Smooth muscle cell (in vitro differentiated cells): ENCODE results near the gene USP47. TPM values are rescaled to one million over a fixed set of nuclear protein-coding genes. Genes with fewer than 3 reads are reported as not detected.

Experiments
- DNase-seq: peaks from one replicate; lab custom pipeline; 2025; ENCODE audit not compliant: unreplicated experiment; lab: John Stamatoyannopoulos, UW
- H2AFZ ChIP-seq: fragments of 200-600 bp; sonication (generic); 2 replicates; pipeline ENCODE4 v1.6.0; 2016; ENCODE audit warnings: antibody characterized with exemption, low read depth, mild to moderate bottlenecking
- H3F3A ChIP-seq: fragments of 200-600 bp; sonication (generic); 2 replicates; pipeline ENCODE4 v1.6.0; 2017; ENCODE audit warnings: antibody characterized with exemption, low read depth
- H3K27ac ChIP-seq: fragments of 200-600 bp; sonication (generic); 2 replicates; pipeline ENCODE4 v1.5.1; 2016; ENCODE audit warnings: low read depth, mild to moderate bottlenecking
- H3K27me3 ChIP-seq: fragments of 200-600 bp; sonication (generic); 2 replicates; pipeline ENCODE4 v1.6.1; 2016; ENCODE audit warnings: low read depth, mild to moderate bottlenecking
- H3K36me3 ChIP-seq: fragments of 200-600 bp; sonication (generic); 2 replicates; pipeline ENCODE4 v1.5.1; 2016; ENCODE audit warnings: low read depth
- H3K4me1 ChIP-seq: fragments of 200-600 bp; sonication (generic); 2 replicates; pipeline ENCODE4 v1.5.1; 2016; ENCODE audit warnings: low read depth
- H3K4me2 ChIP-seq: fragments of 200-600 bp; sonication (generic); 2 replicates; pipeline ENCODE4 v1.6.0; 2016; ENCODE audit warnings: mild to moderate bottlenecking
- H3K4me3 ChIP-seq: fragments of 200-600 bp; sonication (generic); 2 replicates; pipeline ENCODE4 v1.5.1; 2016; ENCODE audit warnings: mild to moderate bottlenecking
- H3K79me2 ChIP-seq: fragments of 200-600 bp; sonication (generic); 2 replicates; pipeline ENCODE4 v1.6.0; 2016; ENCODE audit warnings: low read depth, mild to moderate bottlenecking
- H3K9ac ChIP-seq: fragments of 200-600 bp; sonication (generic); 2 replicates; pipeline ENCODE4 v1.6.0; 2016; ENCODE audit warnings: low read depth
- H3K9me3 ChIP-seq: fragments of 200-600 bp; sonication (generic); replicated peaks from 2 replicates; pipeline ENCODE4 v1.5.1; 2016; ENCODE audit warnings: low read depth
- H4K20me1 ChIP-seq: fragments of 200-600 bp; sonication (generic); 2 replicates; pipeline ENCODE4 v1.6.0; 2016; ENCODE audit warnings: low read depth
- WGBS: methylation state at CpG from one replicate; pipeline ENCODE4 v1.1.7; 2016; ENCODE audit warnings: low lambda C conversion rate; 5-methylcytosine and 5-hydroxymethylcytosine counted together
- polyA plus RNA-seq: library from polyadenylated mRNA; unstranded; fragments of >200 nt; fragmentation: Nextera tagmentation; extraction: Ambion mirVana; gene quantifications from 2 replicates; pipeline ENCODE4 v1.2.1, GENCODE V29; 2016
- total RNA-seq: library from RNA; depleted of rRNA; stranded (reverse); fragments of >200 nt; gene quantifications from 2 replicates; pipeline ENCODE4 v1.2.3, GENCODE V29; 2014
- TF ChIP-seq, protein P1 (sequence below): fragments of 200-600 bp; sonication (generic); IDR thresholded peaks from 2 replicates; pipeline ENCODE4 v1.5.1; 2017; ENCODE audit warnings: borderline replicate concordance, mild to moderate bottlenecking, antibody characterized with exemption; ENCODE audit not compliant: insufficient read depth, poor library complexity, severe bottlenecking

USP47 gene
- total and polyA plus RNA-seq, 2 experiments from 2014 or later, result 38.0 to 75.3 TPM

DNA sequence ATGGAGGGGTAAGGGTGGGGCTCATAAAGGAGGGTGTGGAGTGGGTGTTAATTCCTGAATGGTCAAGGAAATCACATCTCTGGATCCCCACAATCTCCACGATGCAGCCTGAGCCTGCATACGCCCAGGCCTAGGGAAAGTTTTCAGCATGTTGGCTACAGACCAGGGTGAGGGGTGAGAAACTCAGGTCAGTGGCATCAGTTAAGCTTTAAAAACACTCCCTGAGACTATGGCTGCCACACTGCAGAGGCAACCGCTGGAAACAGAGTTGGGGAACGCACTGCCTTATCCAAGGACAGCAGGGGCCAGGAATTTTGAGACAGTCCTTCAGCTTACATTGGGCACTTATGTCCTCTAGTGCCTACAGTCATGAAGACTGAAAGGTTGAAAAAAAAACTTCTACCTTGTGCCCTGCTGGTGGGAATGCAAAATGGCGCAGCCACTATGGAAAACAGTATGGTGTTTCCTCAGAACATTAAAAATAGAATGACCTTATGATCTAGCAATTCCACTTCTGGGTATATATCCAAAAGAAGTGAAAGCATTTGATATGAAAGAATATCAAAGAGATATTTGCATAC is 147.0 kb downstream of the USP47 start:
- no peaks in the 10 kb centered on the region for H4K20me1 ChIP-seq
- TF ChIP-seq, protein P1, sequence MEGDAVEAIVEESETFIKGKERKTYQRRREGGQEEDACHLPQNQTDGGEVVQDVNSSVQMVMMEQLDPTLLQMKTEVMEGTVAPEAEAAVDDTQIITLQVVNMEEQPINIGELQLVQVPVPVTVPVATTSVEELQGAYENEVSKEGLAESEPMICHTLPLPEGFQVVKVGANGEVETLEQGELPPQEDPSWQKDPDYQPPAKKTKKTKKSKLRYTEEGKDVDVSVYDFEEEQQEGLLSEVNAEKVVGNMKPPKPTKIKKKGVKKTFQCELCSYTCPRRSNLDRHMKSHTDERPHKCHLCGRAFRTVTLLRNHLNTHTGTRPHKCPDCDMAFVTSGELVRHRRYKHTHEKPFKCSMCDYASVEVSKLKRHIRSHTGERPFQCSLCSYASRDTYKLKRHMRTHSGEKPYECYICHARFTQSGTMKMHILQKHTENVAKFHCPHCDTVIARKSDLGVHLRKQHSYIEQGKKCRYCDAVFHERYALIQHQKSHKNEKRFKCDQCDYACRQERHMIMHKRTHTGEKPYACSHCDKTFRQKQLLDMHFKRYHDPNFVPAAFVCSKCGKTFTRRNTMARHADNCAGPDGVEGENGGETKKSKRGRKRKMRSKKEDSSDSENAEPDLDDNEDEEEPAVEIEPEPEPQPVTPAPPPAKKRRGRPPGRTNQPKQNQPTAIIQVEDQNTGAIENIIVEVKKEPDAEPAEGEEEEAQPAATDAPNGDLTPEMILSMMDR, result peak; percentile 39
- peaks cover 9% of the 10 kb centered on the region for H3K4me1 ChIP-seq
- H3F3A ChIP-seq, result peaks cover 44% of the 10 kb centered on the region
- no peaks in the 10 kb centered on the region for H3K36me3 ChIP-seq
- WGBS, result 79% methylated on average over 5 of the region's 5 CpGs
- no peaks in the 10 kb centered on the region for H3K79me2 ChIP-seq
- H3K9ac ChIP-seq, result peak overlapping the region; percentile 53
- H3K4me3 ChIP-seq, result no peak overlapping the region
- DNase-seq, result no peak
- H3K27ac ChIP-seq, result peak overlapping the region; percentile 93
- H3K4me2 ChIP-seq, result peak overlapping the region; percentile 51
- H3K27me3 ChIP-seq, result no peaks in the 10 kb centered on the region
- H3K9me3 ChIP-seq, result no peaks in the 10 kb centered on the region
- no peak overlapping the region for H2AFZ ChIP-seq

DNA sequence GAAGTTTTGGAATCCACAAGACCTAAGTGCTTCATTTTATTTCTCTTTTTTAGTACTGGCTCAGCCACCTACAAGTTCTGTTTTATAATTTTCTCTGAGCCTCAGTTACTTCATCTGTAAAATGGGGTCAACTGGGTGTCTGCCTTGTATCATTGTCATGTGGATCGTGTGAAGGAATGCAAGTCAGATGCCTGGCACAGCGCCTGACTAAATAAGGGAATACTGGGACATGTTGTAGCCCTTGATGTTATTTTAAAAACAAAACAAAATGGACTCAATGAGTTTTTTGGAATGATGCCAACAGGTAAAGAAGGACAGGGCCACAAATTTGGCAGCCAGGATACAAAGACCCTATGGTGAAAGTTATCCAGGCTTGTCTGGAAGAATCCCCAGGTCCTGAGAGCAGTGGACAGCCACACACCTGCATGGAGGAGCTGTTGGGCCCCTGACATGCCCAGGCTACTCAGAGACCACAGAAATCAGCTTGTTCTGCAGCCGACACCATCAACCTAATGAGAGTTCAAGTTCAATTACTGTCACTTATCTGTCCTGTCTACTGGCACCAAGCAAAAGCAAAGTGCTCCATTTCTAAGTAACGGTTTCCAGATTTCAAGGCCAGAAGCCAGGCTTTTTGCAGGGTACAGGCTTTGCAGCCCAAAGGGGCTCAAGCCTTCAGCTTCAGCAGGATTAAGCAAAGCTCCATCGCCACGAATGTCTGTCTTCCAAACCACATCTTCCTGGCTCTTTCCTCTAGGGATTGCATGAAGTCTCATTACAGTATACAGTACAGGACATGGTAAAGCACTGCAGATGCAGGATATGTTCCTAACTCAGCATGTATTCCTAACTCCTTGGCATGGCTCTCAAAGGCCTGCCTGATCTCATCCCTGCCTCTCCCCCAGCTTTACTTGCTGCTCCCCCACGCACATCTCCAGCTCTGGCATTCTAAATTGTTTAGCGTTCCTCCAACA is 148.3 kb downstream of the USP47 start:
- no peaks in the 10 kb centered on the region for H3K9me3 ChIP-seq
- no peak for DNase-seq
- WGBS, result 47% methylated on average over 8 of the region's 8 CpGs
- H3F3A ChIP-seq, result peaks cover 44% of the 10 kb centered on the region
- peak overlapping the region; percentile 7 for H3K4me2 ChIP-seq
- no peaks in the 10 kb centered on the region for H4K20me1 ChIP-seq
- H3K4me1 ChIP-seq, result peaks cover 9% of the 10 kb centered on the region
- no peaks in the 10 kb centered on the region for H3K36me3 ChIP-seq
- TF ChIP-seq, protein P1, result no peak
- no peaks in the 10 kb centered on the region for H3K27me3 ChIP-seq
- no peak overlapping the region for H3K9ac ChIP-seq
- no peaks in the 10 kb centered on the region for H3K79me2 ChIP-seq
- no peak overlapping the region for H2AFZ ChIP-seq
- no peak overlapping the region for H3K4me3 ChIP-seq
- H3K27ac ChIP-seq, result peak overlapping the region; percentile 91

DNA sequence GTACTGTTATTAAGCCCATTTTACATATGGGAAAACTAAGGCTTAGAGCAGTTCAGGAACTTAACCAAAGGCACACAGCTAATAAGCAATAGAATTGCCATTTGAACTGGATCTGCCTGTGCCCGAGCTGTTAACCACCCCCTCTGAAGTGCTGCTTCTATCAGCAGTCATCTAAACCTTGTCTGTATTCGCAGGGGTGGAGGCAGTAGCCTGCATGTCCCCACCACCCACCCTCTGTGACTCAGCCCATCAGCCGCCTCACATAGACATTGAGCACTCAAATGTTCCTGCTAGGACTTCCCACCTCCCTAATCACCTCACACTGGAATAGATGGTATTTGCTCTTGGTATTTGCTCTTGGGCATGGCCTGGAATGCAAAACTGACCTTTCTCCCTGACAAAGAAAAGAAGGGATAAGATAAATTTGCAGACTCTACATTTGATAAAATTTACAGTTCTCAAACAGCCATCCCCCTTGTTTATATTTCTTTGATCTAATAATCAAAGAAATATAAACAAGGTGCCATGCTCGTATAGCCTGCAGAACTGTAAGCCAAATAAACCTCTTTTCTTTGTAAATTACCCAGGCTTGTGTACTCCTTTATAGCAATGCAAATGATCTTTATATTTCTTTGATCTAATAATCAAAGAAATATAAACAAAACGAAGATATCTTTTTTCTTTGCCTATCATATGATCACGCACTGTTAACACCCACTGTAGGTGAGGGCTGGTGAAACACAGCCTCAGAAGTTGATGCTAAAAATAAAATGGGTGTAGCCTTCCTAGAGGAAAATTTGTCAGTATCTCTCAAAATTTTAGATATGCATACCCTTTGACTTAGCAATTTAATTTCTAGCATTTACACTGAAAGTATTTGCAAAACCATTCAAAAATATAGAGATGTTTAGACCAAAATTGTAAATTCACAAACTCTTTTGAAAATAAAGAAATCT is 150.8 kb downstream of the USP47 start:
- DNase-seq, result no peak

More for the DNA sequence above, 150.8 kb downstream of the USP47 start:
- Histone ChIP-seq H3K4me1 (peaks cover 9% of the 10 kb centered on the region), H3K4me2 (peak overlapping the region; percentile 17), H3F3A (peaks cover 38% of the 10 kb centered on the region), H3K9ac (no peak overlapping the region), H3K27ac (peak overlapping the region; percentile 91), H3K4me3 (no peak overlapping the region), H3K36me3 (no peaks in the 10 kb centered on the region), H3K79me2 (no peaks in the 10 kb centered on the region), H3K27me3 (no peaks in the 10 kb centered on the region), H4K20me1 (no peaks in the 10 kb centered on the region), H2AFZ (no peak overlapping the region), H3K9me3 (no peaks in the 10 kb centered on the region)
- TF ChIP-seq, protein P1, result no peak
- 35% methylated on average over 6 of the region's 6 CpGs for WGBS
